ENCODE measurements around the gene KCNMA1.

KCNMA1 gene

DNA sequence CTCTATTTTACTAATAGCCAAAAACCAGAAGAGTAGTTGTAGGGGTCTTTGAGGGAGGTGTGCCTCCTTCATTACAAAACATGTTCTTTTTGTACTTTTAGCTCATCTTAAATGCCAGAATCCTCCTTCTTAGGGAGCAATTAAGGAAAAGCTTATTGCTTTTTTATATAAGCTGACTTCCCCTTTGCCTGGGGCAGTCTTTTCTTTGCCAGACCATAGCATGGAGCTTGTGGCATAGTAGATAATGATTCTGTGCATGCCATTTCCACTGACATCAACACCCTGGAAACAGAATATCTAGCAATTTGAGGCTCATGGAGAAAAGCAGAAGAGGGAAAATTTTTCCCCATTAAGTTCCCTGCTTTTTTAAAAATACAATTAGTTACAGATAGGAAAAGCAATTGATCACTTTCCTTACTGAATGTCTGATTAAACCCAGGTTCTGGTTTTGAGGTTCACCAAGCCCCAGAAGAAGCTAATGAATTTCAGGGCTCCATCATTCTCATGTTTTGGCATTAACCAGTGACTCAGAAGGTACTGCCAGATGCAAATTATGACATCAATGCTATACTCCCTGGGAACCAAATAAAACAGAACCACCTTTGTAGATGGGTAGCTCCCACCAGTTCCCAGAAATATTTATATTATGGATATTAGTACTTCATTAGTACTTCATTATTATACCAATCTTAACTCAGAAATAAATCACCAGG is 410.6 kb downstream of the KCNMA1 start:
- no peak for DNase-seq

DNA sequence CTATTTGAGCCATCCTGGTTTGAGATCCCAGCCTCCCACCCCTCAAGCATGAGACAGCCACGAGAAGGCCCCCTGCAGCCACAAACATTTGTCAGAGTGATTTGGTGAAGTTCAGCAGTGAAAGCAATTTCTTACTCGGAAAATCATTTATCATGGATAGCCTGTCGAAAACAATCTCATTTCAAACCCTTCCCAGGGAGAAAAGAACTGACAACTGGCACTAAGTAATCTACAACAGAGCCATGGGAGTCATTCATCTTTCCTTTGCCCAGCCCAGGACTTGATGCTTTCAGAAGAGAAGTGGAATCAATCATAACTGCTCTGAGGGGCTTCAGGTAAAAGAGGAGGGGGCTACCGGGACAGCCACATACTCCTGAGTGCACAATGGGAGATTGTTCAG is 411.2 kb downstream of the KCNMA1 start:
- no peak for DNase-seq

DNA sequence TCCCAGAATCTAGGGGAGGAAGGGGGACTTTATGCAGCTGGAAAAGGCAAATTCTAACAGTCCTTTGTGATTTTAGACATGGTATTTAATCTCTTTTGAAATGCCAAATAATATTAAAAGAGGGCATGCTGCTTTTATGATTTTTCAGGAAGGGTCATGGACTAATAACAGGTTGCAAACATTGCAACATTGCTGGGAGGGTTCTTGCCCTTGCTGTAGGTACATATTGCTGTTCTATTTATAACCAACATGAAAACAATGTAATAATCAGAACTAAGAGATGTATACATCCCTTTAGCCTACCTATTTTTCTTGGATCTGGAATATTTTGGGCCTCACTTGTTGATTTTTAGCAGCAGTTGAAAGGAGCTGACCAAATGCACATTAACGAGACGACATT is 411.6 kb downstream of the KCNMA1 start:
- DNase-seq, result no peak

DNA sequence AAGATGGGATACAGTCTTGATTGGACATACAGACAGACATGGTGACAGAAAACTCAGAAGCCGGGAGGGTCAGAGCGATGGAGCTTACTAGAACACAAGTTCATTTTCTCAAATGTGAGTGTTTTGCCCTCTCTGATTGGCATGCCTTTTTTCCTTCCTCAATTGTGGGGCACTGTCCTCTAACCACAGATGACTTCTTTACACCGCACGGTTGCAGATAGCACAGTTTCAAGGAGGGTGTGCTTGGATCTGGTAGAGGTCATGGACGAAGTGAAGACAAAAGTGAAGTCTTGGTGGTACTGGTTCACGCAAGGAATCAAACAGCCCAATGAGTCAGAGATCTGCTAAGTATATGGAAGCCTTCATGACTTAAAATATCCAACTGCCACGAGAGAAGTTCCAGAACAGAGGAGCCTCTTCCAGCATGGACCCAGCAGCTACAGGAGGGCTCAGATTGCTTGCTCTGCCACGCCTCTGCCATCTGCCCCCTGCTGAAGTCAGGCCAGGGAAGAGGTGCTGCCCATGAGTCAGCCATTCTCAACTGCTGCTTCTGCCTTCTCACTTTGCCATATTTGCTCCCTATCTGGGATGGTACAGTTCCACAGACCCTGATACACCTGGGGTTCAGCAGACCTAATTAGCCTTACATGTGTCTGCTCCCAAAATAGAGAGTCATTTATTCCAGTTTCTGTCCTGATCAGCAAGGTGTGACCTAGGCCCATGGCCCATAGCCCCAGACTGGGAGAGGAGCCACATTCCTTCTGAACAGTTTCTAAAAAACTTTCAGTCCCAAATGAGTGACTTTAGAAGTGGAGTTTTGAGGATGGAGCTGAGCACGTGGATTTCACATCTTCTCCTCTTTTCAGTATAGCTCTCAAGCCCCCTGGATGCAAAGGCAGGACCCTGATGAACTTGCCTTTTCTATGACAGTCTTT is 413.8 kb downstream of the KCNMA1 start:
- no peak for DNase-seq

DNA sequence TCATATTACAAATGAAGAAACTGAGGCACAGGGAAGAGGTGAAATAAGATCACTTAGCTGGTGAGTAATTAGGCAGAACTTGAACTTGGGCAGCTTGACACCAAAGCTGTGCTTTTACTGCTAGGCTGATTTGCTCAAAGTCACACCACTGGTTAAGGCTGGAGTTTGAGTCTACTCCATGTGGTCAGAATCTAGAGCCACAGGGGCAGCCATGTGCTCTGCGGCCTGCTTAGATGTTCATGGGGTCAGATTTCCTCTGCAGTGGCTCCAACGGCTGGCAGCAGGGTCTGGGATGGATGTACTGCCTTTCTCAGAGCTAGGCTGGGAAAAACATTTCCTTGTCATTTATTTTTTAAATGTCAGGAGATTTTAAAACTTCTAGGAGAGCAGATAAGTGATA is 417.5 kb downstream of the KCNMA1 start:
- no peak for DNase-seq

DNA sequence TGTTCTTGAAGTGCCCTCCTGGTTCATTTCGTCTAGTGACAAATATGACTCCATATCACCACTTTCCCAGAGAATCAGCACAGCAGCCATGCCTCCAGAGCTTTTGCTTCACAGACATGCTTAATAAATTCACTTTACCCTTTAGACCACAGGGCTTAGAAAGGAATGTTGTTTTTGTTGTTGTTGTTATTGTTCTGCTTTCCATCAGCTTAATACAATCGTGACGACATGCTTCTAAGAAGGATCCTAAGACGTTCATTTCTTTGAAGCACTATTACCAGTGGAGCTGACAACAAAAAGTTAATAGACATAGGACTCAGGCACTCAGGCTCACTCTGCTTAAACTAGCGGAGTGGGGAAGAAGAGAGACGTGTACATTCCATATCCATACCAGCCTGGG is 418.6 kb downstream of the KCNMA1 start:
- no peak for DNase-seq

DNA sequence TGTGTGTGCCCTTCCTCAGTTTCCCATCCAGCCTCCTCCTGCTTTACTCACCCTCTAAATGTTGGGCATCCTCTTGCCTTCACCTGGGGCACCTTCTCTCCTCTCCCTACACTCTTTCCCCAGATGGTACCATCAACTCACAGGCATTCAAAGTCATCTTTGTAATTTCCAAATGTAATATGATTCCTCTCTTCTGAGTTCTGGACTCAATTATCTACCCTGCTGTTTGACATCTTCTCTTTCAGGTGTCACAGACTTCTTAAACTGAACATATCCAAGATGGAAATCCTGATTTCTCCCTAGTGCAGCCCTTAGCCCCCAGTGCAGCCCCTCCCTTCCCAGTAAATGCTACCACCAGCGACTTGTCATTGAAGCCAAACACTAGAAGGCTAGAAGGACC is 422.8 kb downstream of the KCNMA1 start:
- DNase-seq, result no peak

DNA sequence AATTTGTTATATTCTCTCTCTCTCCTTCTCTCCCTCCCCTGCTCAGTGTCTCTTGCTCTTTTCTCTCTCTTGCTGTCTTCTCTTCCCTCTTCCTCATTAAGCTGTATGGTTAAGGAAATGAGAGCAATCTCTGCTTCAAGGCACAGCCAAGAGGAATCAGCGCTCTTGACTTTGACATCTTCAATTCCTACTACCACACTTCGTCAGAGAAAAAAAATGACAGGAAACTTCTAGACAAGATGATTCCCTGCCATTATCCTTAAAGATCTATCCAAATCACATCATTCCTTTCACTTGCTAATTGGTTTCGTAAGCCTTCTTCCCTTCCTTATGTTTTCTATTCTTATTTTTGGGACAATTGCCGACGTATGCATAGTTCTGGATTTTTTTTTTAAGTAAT is 425.0 kb downstream of the KCNMA1 start:
- DNase-seq, result no peak

DNA sequence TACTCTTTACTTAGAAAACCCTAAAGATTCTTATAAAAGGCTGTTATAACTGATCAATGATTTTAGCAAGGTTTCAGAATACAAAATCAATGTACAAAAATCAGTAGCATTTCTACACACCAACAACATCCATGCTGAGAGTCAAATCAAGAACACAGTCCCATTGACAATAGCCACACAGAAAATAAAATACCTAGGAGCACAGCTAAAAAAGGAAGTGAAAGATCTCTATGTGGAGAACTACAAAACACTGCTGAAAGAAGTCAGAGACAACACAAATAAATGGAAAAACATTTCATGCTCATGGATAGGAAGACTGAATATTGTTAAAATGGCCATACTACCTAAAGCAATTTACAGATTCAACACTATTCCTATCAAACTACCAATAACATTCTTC is 427.0 kb downstream of the KCNMA1 start:
- no peak for DNase-seq

DNA sequence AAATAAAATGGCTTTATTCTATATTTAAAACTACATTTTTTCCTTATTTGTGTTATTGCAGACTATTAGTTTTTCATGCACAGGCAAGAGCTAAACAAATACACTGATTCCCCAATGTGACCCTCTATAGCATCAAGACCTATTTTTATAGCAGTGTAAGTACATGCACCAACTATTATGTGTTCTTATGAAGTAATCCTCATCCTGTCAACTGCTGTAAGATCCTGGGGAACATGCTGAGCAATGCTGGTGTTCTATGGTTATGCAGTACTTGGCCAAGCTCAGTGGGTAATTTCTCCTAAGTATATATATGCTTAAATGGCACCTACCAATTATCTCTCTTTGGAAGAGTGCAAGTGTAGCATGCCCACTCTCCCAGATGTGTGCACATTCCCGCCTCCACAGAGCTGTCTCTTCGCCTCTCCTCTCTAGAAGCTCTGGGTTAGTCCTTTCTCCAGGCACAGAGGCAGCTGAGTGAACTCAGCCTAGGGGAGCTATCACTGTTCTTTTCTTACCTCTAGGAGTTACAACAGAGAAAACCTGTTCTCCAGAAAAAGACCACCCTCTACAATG is 428.8 kb downstream of the KCNMA1 start:
- no peak for DNase-seq

DNA sequence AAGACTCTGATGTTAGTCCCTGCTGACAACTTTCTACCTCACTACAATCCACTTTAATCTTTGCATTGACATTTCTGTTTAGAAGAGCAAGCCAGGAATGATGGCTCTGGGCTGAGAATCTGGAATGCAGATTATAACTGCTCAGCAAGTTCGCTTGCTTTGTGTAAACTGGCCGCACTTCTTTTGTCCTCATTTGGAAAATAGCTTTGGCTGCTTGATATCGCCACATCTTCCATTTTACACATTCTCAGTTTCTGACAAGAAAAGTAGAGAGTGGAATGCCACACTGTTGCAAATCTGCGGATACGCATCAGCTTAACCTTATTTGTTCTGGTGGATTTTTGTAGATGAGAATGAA is 429.8 kb downstream of the KCNMA1 start:
- no peak for DNase-seq

DNA sequence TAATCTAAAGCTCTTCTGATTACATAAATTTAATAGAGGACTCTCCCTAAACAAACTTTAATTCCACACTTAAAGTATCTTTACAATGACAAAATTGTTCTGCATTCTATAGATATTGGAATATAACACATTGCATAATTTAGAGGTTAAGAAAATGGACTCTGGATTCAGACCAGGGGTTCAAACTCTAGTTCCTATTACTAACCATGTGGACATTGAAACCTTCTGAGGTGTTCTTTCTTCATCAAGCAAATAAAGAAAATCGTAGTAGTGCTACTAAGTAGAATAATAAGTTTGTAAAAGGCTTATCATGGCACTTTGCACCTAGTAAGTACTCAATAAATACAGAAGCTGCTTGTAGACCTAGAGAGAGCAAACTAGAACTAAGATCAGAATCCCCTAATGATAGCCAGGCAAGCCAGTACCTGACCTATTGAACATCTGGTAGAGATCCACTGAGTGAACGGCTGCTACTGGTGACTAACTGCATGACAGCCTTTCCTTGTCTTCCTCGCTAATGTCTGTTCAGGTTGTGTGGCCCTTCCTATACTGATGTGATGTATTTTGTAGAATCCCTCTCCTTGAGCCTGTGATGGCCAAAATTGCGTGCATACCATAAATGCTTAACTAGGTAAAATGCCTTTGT is 430.3 kb downstream of the KCNMA1 start:
- DNase-seq, result no peak

DNA sequence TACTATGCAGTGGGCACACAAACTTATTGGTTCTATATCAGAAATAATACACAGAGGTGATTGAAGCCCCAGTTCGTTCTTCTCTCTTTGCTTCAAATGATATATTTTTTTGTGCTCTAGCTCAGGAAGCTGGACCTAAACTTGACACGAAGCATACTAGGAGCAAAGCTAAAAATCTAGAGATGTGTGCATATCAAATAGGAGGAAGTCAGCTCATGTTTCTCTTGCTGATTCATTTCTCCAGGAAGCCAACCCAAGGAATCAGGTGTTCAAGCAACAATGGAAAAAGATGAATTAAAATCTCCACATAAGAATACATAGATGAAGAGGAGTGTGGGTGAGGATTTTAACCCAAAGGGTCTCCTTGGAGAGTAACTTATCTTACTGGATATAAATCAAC is 432.5 kb downstream of the KCNMA1 start:
- no peak for DNase-seq

DNA sequence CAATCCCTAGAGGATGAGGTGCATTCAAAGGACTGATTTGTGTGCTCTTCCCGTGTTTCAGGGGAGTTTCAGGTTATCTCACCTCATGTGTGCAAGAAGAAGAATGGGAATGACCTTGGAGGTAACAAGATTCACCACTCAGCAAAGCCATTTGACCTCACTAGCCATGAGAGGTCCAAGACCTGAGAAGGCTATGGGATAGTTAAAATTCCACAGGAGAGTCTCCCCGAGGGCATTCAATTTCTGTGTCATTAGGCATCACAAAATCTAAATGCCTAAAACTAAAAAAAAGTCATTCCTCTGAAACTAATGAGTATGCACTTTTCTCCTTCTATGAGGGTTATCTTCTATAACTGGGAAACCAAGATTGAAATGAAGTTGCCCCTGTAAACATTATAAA is 433.4 kb downstream of the KCNMA1 start:
- DNase-seq, result no peak

DNA sequence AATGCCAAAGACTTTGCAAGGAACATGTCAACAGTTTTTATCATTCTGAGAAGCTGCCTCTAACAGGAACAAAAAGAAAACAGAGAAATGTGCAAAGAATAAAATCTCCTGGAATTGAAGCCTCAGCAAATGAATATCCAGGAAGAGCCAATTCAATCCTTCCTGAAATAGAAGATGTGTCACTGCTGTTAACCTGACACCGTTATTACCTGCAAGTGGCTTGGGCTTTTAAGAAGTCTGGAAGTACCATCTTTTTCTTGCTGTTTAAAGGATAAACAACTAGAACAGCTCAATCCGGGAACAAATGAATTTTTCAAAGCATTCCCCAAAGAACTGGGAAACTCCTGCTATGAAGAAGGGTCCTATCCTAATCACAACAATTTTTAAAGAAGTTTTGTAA is 434.8 kb downstream of the KCNMA1 start:
- DNase-seq, result no peak

DNA sequence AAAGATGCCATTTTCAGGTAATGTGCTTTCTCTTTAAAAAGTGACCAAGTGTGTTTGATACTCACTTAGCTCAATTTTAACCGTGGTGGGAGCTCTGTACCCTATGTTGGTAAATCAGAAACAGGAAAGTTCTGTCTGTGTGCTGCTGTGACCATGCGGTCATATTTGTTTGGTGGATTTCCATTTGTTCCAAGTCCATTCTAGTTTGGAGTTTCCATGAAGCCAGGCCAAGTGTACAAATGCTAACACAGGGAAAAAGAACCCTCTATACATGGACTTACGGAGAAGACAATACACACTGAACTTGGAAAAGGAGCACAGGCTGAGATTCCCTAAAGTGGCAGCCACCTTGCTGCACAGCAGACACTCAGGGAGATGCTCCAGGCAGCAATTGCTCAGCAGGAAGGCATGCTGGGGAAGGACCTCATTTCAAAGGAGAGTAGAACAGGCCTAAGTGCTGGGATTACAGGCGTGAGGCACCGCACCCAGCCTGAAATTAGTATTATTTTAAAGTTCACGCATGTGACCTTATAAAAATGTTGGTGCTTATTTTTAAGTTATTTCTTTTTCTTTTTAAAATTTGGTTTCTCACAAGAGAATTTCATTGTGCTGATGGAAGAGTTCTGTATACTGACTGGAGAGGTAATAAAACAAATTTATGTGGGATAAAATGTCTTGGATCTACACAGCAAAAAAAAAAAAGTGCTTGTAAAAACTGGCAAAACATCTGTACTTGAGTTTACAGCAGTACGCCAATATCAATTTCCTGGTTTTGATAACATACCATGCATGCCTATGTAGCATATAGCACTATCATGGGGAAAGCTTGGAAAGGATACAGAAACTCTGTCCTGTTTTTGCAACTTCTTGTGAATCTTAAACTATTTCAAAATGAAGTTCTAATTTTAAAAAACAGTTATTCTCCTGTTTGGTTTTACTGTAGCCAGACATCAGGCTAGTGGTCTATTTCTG is 436.2 kb downstream of the KCNMA1 start:
- no peak for DNase-seq

DNA sequence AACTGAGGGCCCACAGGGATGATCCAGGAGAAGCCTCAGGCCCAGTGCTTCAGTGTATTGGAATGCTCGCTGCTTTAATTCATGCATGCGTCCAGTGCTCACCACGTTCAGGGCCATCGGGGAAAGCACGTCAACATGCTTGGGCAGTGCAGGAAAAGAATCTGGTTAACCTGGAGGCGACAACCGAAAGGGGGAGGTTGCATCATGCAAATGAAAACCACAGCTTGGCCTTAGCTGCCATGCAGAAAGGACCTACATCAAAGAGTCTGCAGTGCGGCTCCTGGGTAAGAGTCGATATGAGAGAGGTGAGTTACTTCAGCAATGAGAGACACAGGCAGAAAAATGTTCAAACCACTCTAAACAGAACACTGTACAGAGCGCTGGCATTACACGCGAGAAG is 440.1 kb downstream of the KCNMA1 start:
- DNase-seq, result no peak

DNA sequence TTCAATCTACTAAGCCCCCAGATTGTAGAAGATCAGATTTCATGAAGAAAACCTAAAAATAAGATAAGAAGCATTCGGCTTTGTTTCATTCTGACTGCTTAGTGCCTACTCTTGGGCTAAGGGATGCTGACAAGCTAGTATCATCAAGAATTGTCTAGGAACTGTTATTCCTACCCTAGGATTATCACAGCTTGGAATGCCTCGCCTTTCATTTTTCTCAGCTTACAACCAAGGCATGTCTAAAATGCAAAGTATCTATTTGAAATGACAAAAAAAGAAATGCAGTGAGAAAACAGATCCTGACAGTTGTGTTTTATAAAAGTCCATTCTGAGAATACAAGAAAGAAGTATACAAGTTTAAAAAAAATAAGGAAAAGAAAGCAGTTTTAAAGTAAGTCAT is 441.0 kb downstream of the KCNMA1 start:
- DNase-seq, result no peak

DNA sequence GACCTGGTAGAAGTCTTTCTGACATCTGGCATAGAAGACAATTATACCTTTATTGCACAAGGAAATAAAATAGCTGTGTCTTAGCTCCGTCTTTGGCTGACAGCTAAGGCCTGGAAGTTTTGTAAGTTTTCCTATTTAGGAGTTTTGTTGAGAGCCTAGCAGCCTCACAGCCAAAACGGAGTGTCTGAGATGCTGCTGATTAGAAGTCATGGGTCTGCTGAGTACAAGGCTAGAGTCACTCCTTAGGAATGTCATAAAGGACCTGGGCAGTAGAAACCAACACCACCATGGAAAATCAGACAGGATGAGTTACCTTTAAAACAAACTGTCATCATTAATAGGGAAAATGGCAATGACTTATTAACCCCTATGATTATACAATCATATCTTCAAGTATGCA is 442.5 kb downstream of the KCNMA1 start:
- DNase-seq, result no peak

DNA sequence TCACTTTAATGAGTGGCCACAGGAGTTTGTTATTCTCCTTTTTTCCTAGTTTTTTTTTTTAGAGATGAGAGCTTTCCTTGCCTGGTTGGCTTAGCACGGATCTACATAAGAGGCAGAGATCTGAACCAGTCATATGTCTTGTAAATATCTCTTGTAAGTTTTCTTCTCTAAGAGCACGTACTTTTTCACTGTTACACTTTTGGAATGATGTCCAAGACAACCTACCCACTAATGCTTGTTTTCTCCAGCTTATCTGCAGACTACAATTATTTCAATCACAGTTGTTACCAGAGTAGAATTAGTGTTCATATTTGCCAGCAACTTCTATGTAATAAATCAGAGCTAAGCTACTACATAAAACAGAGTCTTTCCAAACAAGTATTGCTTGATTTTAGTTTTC is 444.6 kb downstream of the KCNMA1 start:
- no peak for DNase-seq

DNA sequence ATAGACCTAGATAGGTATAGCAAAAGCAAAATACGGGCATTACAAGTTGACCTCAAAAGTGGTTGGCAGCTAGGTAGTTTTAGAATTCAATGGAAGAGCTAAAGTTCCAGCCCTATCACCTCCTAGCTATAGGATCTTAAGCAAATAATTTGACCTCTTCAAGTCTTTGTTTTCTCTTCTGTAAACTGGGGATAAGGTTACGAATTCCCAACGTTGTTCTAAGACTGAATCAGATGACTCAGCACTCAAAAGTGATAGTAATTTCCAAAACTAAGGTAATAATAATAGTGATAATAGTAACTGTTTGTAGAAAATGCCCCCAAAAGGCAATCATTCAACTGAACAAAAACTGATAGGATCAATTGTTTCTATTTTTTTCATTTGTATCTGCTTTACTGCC is 445.2 kb downstream of the KCNMA1 start:
- no peak for DNase-seq

DNA sequence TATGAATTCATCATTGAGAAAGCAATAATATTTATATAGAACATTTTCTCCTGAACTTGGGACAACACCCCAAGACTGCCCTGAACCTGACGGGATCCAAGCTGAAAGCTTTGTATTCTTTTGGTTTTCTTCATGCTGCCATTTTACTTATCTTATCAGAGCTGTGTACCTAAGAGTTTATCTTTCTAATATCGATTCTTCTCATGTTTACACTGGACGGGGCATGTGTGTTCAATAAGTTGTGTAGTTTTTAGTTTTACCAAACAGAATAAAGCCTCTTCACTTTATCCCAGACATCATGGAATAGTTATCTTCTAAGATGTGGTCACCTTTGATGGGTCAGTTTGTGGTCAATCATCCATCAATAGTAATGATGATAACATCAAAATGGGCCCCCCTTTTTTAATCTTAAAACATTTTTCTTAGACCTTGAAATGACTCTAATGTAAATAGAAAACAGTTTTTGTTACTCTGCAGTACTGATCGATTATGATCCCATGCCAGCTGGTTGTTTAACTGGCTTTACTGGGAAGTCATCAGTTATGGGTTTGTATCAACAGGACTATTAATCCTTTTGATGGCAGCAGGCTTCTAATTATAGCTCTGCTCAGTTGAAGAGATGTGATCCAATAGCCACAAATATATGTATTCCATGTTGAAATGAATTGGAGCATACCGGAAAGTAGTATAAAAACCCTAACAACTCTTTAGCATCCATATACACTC is 446.1 kb downstream of the KCNMA1 start:
- DNase-seq, result no peak
